ENCODE results near the gene PTCH1. TPM values are rescaled to one million over a fixed set of nuclear protein-coding genes. Genes with fewer than 3 reads are reported as not detected.
A peak's percentile ranks its signal among the peaks of the same experiment; 100 is the strongest.

The PTCH1 gene
- total RNA-seq, 2 experiments from 2014 or later = 5.4 to 7.3 TPM

DNA sequence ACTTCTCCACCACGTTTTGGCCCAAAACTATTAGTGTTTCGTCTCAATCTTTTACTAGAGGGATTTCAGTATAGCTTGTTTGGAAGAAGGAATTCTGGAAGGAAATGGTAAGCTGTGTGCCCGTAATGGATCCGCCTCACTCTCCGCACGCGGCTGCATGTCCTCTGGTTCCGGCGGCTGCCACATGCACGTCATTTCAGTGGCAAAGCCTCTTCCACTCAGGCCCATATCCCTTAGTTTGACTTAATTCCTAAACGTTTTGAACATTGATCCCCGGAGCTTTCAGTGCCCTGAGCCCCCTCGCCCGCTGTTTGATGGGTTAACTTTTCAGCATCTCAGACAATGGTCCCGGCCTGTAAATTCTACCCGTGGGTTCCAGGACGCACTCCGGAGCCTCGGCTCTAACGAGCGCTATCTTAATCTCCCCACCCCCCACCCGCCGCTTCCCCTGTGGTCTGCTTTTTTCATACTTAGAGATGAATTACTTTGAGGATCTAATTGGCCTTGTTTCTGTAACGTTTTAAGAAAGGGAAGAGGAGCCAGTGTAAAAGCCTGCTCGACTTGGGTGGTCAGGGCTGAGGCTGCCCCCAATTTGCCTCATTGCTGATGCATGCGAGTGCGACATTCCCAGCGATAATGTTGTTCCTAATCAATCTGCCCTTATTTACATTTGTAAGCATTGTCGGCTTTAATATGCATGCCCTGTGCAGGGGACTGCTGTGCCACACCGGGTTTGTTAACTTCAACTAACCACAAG lies 4.6 kb downstream of the PTCH1 start:
- H3K4me3 Mint-ChIP-seq = peak overlapping the region; percentile 94
- ATAC-seq (no peak), DNase-seq (peak; percentile 49)
- H3K9me3 Mint-ChIP-seq = no peaks in the 10 kb centered on the region
- POLR2A ChIA-PET = interaction anchor here (0.7 to 1.8 kb wide), 8 partner anchors 9 to 355 kb away, joined by 3 to 5 read pairs (median 3); no protein-coding TSS in a partner anchor
- H3K4me1 Mint-ChIP-seq (ENCODE audit: low read depth) = peaks cover 32% of the 10 kb centered on the region
- peak overlapping the region; percentile 96 for H3K27ac Mint-ChIP-seq
- peaks cover 29% of the 10 kb centered on the region for H3K27me3 Mint-ChIP-seq
- intact Hi-C loops (cut with micrococcal nuclease) = no loop called here
- peaks cover 20% of the 10 kb centered on the region for H3K36me3 Mint-ChIP-seq (ENCODE audit: low read depth)
- CTCF ChIA-PET = no interaction called here
- TF ChIP-seq, protein P1, sequence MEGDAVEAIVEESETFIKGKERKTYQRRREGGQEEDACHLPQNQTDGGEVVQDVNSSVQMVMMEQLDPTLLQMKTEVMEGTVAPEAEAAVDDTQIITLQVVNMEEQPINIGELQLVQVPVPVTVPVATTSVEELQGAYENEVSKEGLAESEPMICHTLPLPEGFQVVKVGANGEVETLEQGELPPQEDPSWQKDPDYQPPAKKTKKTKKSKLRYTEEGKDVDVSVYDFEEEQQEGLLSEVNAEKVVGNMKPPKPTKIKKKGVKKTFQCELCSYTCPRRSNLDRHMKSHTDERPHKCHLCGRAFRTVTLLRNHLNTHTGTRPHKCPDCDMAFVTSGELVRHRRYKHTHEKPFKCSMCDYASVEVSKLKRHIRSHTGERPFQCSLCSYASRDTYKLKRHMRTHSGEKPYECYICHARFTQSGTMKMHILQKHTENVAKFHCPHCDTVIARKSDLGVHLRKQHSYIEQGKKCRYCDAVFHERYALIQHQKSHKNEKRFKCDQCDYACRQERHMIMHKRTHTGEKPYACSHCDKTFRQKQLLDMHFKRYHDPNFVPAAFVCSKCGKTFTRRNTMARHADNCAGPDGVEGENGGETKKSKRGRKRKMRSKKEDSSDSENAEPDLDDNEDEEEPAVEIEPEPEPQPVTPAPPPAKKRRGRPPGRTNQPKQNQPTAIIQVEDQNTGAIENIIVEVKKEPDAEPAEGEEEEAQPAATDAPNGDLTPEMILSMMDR (IDR thresholded peaks at IDR 0.05) = no peak

DNA sequence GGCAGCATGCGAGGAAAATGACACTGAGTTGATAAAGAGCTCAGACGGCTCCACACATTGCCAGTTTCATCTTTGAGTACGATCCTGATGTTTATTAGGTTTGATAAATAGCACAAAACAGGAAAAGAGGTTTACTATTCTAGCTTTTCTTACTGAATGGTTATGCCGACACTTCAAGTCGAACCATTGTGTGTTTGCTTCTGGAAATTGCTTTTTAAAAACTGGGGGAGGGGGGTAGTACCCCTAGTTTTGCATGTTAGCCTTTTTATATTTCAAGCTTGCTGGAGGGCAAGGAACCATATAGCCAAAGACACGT lies 5.2 kb downstream of the PTCH1 start:
- no peak for ATAC-seq
- peaks cover 26% of the 10 kb centered on the region for H3K27me3 Mint-ChIP-seq
- H3K4me1 Mint-ChIP-seq (ENCODE audit: low read depth) = peaks cover 31% of the 10 kb centered on the region
- POLR2A ChIA-PET = interaction anchor here (0.7 to 1.8 kb wide), 8 partner anchors 9 to 355 kb away, joined by 3 to 5 read pairs (median 3); no protein-coding TSS in a partner anchor
- peak overlapping the region; percentile 96 for H3K27ac Mint-ChIP-seq
- H3K36me3 Mint-ChIP-seq (ENCODE audit: low read depth) = peaks cover 20% of the 10 kb centered on the region
- CTCF ChIA-PET = no interaction called here
- TF ChIP-seq, protein P1 (IDR thresholded peaks at IDR 0.05) = no peak
- no peaks in the 10 kb centered on the region for H3K9me3 Mint-ChIP-seq
- DNase-seq = no peak
- peak overlapping the region; percentile 94 for H3K4me3 Mint-ChIP-seq
- intact Hi-C loops (cut with micrococcal nuclease) = no loop called here

DNA sequence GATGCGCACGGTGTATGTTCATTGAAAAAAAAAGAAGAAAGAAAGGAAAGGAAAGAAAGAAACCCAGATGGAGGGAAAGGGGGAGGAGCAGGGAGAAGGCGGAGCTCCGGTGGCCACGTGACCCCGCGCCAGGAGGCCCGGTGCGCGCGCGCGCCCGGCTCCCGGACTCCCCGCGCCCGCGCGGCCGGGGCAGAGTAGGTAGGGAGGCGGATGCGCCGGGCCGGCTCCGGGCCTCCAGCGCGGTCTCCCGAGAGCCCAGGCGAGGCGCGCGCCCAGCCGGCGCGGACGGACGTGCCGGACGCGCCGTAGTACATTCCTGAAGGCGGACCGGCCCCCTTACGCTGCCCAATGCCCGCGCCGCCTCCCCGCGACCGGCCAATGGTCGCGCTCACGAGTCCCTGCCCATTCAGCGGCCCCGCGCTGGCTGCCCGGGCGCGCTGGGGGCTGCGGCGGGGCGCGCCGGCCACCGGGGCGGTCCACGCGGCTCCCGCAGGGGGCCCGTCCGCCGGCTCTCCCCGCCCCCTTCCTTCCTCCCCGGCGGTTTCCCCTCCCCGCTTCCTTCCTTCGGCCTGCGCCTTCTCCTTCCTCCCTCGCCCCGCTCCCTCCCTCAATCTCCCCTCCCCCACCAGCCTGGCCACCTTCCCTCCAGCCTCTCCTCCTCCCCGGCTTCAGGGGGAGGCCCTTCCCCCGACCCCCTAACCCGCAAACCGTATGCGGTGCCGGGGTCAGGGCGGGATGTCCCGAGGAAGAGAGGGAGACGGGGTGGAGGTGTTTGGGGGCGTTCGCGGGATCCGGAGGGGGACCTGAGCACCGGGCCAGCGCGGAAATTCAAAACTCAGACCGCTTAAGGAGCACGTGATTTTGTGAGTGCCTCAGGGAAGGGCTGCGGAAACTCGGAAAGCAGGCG lies 5.8 kb downstream of the PTCH1 start:
- ChIA-PET CTCF (no interaction called here), POLR2A (interaction anchor here (0.7 to 1.8 kb wide), 9 partner anchors 8 to 647 kb away, joined by 3 to 5 read pairs (median 3); no protein-coding TSS in a partner anchor)
- Mint-ChIP-seq H3K36me3 (ENCODE audit: low read depth) (peaks cover 20% of the 10 kb centered on the region), H3K27ac (peak overlapping the region; percentile 96), H3K4me3 (peak overlapping the region; percentile 94), H3K4me1 (ENCODE audit: low read depth) (peaks cover 29% of the 10 kb centered on the region), H3K27me3 (peaks cover 24% of the 10 kb centered on the region), H3K9me3 (no peaks in the 10 kb centered on the region)
- TF ChIP-seq, protein P1 (IDR thresholded peaks at IDR 0.05) = no peak
- intact Hi-C loops (cut with micrococcal nuclease) = no loop called here
- peak; percentile 71 for ATAC-seq
- peak; percentile 91 for DNase-seq

DNA sequence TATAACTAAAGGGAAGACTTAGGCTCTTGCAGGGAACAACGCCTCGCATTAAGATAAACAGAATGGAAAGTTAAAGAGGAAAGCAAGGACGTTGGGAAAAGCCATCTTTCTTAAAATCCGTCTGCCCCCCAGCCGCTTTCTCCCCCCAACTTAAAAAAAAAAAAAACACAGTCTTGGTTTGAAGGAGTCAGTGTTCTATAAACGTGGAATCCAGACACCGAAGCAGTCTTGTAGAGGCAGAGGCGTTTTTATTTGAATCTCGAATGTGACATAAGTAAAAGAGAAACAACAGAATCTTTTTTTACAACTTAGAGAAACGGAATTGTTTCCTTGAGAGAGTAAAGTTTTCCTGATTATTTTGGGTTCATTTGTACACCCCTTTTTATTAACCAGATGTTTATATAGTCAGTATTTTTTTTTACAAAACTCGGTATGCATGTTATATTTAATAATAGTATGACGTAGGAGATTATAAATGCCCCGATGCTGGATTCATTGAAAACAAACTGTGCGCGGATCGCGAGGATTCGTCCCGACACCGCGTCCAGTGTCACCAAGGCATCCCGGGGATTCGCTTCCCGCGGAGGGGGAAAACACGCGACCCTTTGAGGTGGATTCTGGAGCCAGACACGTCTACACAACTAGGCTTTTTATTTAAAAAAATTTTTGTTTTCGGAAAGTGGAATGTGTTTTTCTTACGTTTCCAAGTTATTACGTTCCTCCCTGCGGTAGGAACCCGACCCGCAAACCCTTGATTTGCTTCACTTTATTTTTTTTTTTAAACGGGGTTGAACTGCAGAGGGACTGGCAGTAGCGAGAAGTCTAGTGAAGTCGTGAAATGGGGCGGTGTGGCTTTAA lies 6.7 kb downstream of the PTCH1 start:
- Mint-ChIP-seq H3K9me3 (no peaks in the 10 kb centered on the region), H3K4me3 (peak overlapping the region; percentile 94), H3K4me1 (ENCODE audit: low read depth) (peaks cover 30% of the 10 kb centered on the region), H3K27me3 (peaks cover 27% of the 10 kb centered on the region), H3K36me3 (ENCODE audit: low read depth) (peaks cover 20% of the 10 kb centered on the region), H3K27ac (peak overlapping the region; percentile 85)
- TF ChIP-seq, protein P1 (IDR thresholded peaks at IDR 0.05) = no peak
- intact Hi-C loops (cut with micrococcal nuclease) = loop anchor here (10.0 kb wide), 1 partner anchor 85 kb away; no protein-coding TSS in a partner anchor
- ATAC-seq (no peak), DNase-seq (peak; percentile 23)
- ChIA-PET POLR2A (interaction anchor here (0.6 to 1.8 kb wide), 5 partner anchors 10 to 646 kb away, joined by 3 to 5 read pairs (median 3); no protein-coding TSS in a partner anchor), CTCF (interaction anchor here (1.1 kb wide), 1 partner anchor 47 kb away, joined by 4 read pairs; no protein-coding TSS in a partner anchor)

All from activated CD8-positive, alpha-beta T cell treated with anti-CD3 and anti-CD28 coated beads for 36 hours (primary cell).